ENCODE data around the gene LIN52.

The LIN52 gene

GRCh38 chr14:74127634-74128033 lies 42.9 kb downstream of the LIN52 start:
- in situ Hi-C loops (cut with MboI; ENCODE audit: low pct_unique_long_range_greater_than_20kb, low sequenced_read_pairs, unreplicated experiment): no loop called here
- TF ChIP-seq CTCF (IDR thresholded peaks at IDR 0.05; ENCODE audit: extremely low read depth, insufficient read depth, missing control alignments): no peak
- DNase-seq (ENCODE audit: low spot score): no peak

GRCh38 chr14:74133833-74134481 lies 49.2 kb downstream of the LIN52 start:
- no peak for DNase-seq (ENCODE audit: low spot score)
- in situ Hi-C loops (cut with MboI; ENCODE audit: low pct_unique_long_range_greater_than_20kb, low sequenced_read_pairs, unreplicated experiment): no loop called here
- TF ChIP-seq CTCF (IDR thresholded peaks at IDR 0.05; ENCODE audit: extremely low read depth, insufficient read depth, missing control alignments): no peak

- TF ChIP-seq CTCF (IDR thresholded peaks at IDR 0.05; ENCODE audit: extremely low read depth, insufficient read depth, missing control alignments): no peak
- DNase-seq (ENCODE audit: low spot score): peak; percentile 6
- in situ Hi-C loops (cut with MboI; ENCODE audit: low pct_unique_long_range_greater_than_20kb, low sequenced_read_pairs, unreplicated experiment): no loop called here
Measured at GRCh38 chr14:74134484-74134883, 49.7 kb downstream of the LIN52 start.

- DNase-seq (ENCODE audit: low spot score): no peak
- no peak for TF ChIP-seq CTCF (IDR thresholded peaks at IDR 0.05; ENCODE audit: extremely low read depth, insufficient read depth, missing control alignments)
- in situ Hi-C loops (cut with MboI; ENCODE audit: low pct_unique_long_range_greater_than_20kb, low sequenced_read_pairs, unreplicated experiment): no loop called here
Measured at GRCh38 chr14:74135426-74135825, 50.7 kb downstream of the LIN52 start.

- TF ChIP-seq CTCF (IDR thresholded peaks at IDR 0.05; ENCODE audit: extremely low read depth, insufficient read depth, missing control alignments): no peak
- DNase-seq (ENCODE audit: low spot score): no peak
- in situ Hi-C loops (cut with MboI; ENCODE audit: low pct_unique_long_range_greater_than_20kb, low sequenced_read_pairs, unreplicated experiment): no loop called here
Measured at GRCh38 chr14:74140374-74140850, 55.7 kb downstream of the LIN52 start.

GRCh38 chr14:74141703-74142102 lies 56.9 kb downstream of the LIN52 start:
- TF ChIP-seq CTCF (IDR thresholded peaks at IDR 0.05; ENCODE audit: extremely low read depth, insufficient read depth, missing control alignments): no peak
- in situ Hi-C loops (cut with MboI; ENCODE audit: low pct_unique_long_range_greater_than_20kb, low sequenced_read_pairs, unreplicated experiment): no loop called here
- no peak for DNase-seq (ENCODE audit: low spot score)
